ENCODE measurements around the gene ACOX3. TPM values are rescaled to one million over a fixed set of nuclear protein-coding genes. Genes with fewer than 3 reads are reported as not detected.
A peak's percentile ranks its signal among the peaks of the same experiment; 100 is the strongest.

The ACOX3 gene
- total RNA-seq, 4 donors from 2014 or later, result 19.0 to 32.9 (median 22.1) TPM

DNA sequence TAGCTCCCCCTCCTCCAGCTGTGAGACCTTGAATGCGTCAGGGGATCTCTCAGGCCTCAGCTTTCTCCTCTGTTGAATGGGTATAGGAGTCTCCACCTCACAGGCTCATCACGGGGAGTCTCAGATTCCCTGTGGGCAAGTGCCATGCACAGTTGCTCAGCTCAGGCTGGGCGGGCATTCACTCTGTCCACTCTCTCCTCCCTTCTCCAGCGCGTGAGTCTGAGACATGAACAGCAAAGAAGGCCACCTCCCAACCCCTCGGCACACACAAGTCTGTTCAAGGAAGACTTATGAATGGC, 111.0 kb downstream of the ACOX3 start:
- H3K27ac ChIP-seq, result peak overlapping the region; percentile 59 to 92 (median 78)
- intact Hi-C loops (cut with DNase I; ENCODE audit: low total_unique reads), result no loop called here

DNA sequence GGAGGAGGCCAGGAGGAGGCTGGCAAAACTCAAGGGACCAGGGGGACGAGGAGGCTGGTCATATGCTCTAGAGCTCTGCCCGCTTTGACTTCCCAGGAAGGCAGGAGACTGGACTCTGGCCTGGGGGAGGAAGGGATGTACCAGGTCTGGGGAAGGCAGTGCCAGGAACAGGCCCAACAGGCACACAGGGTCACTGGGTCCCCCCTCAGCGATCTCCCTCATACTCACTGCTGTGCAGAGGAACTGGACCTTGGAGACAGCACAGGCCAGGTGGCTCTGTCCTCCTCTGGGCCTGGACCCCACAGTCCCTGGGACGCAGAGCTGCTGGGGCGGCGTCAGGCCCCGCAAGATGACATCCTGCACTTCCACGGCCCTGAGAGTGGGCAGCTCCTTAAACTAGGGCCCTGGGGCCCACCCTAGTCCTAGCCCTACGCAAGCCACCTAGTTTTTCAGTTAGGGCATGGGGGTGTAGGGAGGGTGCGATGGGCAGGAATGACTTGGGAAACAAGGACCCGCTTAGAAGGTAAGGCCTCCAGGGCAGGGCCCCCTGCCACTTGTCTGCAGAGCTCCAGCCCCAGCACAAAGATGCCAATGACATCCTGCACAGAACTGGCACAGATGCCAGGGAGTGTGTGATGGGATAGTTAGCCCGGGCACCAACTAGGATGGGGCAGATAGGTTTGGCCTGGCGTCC, 111.5 kb downstream of the ACOX3 start:
- H3K27ac ChIP-seq, result peak overlapping the region; percentile 59 to 92 (median 78)
- peaks cover 23 to 25% of the 10 kb centered on the region in 2 donors for H3K4me1 ChIP-seq
- no peak overlapping the region for H3K4me3 ChIP-seq
- H3K9me3 ChIP-seq, result no peaks in the 10 kb centered on the region
- no peaks in the 10 kb centered on the region for H3K27me3 ChIP-seq
- ATAC-seq (no peak), DNase-seq (peak in 1 of 2 donors; percentile 8)
- intact Hi-C loops (cut with DNase I; ENCODE audit: low total_unique reads) (no loop called here), in situ Hi-C loops (cut with MboI; ENCODE audit: low sequenced_read_pairs in 4 of 4) (loop anchor here in 1 of 4 donors (10.0 kb wide), 1 partner anchor 66 kb away; no protein-coding TSS in a partner anchor)
- TF ChIP-seq, protein P1, sequence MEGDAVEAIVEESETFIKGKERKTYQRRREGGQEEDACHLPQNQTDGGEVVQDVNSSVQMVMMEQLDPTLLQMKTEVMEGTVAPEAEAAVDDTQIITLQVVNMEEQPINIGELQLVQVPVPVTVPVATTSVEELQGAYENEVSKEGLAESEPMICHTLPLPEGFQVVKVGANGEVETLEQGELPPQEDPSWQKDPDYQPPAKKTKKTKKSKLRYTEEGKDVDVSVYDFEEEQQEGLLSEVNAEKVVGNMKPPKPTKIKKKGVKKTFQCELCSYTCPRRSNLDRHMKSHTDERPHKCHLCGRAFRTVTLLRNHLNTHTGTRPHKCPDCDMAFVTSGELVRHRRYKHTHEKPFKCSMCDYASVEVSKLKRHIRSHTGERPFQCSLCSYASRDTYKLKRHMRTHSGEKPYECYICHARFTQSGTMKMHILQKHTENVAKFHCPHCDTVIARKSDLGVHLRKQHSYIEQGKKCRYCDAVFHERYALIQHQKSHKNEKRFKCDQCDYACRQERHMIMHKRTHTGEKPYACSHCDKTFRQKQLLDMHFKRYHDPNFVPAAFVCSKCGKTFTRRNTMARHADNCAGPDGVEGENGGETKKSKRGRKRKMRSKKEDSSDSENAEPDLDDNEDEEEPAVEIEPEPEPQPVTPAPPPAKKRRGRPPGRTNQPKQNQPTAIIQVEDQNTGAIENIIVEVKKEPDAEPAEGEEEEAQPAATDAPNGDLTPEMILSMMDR (IDR thresholded peaks at IDR 0.05 in 4 of 5, conservative IDR thresholded peaks at IDR 0.05 in 1 of 5), result no peak
- no peak for TF ChIP-seq POLR2A (IDR thresholded peaks at IDR 0.05)
- no peaks in the 10 kb centered on the region for H3K36me3 ChIP-seq

More for the DNA sequence above, 111.0 kb downstream of the ACOX3 start:
- Histone ChIP-seq H3K27me3 (no peaks in the 10 kb centered on the region), H3K36me3 (no peaks in the 10 kb centered on the region), H3K4me3 (no peak overlapping the region), H3K4me1 (peaks cover 23 to 25% of the 10 kb centered on the region in 2 donors), H3K9me3 (no peaks in the 10 kb centered on the region)
- no peak for TF ChIP-seq POLR2A (IDR thresholded peaks at IDR 0.05)
- peak; percentile 14 to 19 for ATAC-seq
- in situ Hi-C loops (cut with MboI; ENCODE audit: low sequenced_read_pairs in 4 of 4), result loop anchor here in 1 of 4 donors (10.0 kb wide), 1 partner anchor 65 kb away; no protein-coding TSS in a partner anchor
- no peak for DNase-seq

DNA sequence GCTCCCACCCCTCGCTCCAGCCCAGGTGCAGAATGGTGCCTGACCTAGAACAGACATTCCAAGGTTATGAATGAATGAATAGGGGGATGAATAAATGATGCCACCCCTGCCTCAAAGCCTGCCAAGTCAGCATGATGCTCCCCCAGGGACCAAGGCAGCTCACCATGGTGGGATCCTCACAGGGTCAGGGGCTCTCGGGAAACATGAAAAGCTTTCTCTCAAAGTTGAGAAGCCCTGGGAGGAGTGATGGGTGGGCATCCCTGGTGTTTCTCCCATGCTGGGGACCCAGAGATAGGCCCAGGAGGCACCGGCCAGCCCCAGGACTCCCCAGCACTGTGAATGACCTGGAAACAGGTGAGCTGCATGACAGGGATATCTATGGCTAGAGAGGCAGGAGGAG, 112.1 kb downstream of the ACOX3 start:
- Histone ChIP-seq H3K4me1 (peaks cover 23 to 25% of the 10 kb centered on the region in 2 donors), H3K27ac (peak overlapping the region in 1 of 4 donors; percentile 92), H3K9me3 (no peaks in the 10 kb centered on the region), H3K36me3 (no peaks in the 10 kb centered on the region), H3K4me3 (no peak overlapping the region), H3K27me3 (no peaks in the 10 kb centered on the region)
- no peak for ATAC-seq
- intact Hi-C loops (cut with DNase I; ENCODE audit: low total_unique reads) (no loop called here), in situ Hi-C loops (cut with MboI; ENCODE audit: low sequenced_read_pairs in 4 of 4) (loop anchor here in 1 of 4 donors (10.0 kb wide), 1 partner anchor 66 kb away; no protein-coding TSS in a partner anchor)
- peak in 1 of 2 donors; percentile 8 for DNase-seq
- no peak for TF ChIP-seq POLR2A (IDR thresholded peaks at IDR 0.05)
- TF ChIP-seq, protein P1 (IDR thresholded peaks at IDR 0.05 in 4 of 5, conservative IDR thresholded peaks at IDR 0.05 in 1 of 5), result no peak

DNA sequence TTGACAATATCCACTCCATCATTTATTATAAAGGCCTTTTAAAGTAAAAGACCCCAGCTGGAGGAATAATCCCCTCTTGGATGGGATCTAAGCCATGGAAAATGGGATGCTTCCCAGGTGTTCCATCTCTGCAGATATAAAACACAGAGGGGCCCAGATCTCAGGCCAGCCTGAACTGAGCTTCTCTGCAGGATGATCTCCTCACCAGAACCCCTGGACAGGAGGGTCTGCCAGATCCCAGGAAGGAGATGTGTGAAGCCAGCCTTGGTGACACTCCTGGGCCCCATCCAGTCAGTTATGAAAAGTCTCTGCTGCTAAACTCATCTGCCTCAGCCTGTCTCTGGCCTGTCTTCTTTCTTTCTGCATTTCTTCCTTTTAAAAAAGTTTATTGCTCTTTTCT, 114.3 kb downstream of the ACOX3 start:
- Histone ChIP-seq H3K27me3 (no peaks in the 10 kb centered on the region), H3K4me1 (peaks cover 15 to 18% of the 10 kb centered on the region in 2 donors), H3K4me3 (no peak overlapping the region), H3K36me3 (no peaks in the 10 kb centered on the region), H3K27ac (no peak overlapping the region), H3K9me3 (no peaks in the 10 kb centered on the region)
- ATAC-seq (no peak), DNase-seq (no peak)
- intact Hi-C loops (cut with DNase I; ENCODE audit: low total_unique reads), result no loop called here
- in situ Hi-C loops (cut with MboI; ENCODE audit: low sequenced_read_pairs in 4 of 4), result loop anchor here in 1 of 4 donors (10.0 kb wide), 1 partner anchor 69 kb away; no protein-coding TSS in a partner anchor
- TF ChIP-seq, protein P1 (IDR thresholded peaks at IDR 0.05 in 4 of 5, conservative IDR thresholded peaks at IDR 0.05 in 1 of 5), result no peak
- no peak for TF ChIP-seq POLR2A (IDR thresholded peaks at IDR 0.05)

DNA sequence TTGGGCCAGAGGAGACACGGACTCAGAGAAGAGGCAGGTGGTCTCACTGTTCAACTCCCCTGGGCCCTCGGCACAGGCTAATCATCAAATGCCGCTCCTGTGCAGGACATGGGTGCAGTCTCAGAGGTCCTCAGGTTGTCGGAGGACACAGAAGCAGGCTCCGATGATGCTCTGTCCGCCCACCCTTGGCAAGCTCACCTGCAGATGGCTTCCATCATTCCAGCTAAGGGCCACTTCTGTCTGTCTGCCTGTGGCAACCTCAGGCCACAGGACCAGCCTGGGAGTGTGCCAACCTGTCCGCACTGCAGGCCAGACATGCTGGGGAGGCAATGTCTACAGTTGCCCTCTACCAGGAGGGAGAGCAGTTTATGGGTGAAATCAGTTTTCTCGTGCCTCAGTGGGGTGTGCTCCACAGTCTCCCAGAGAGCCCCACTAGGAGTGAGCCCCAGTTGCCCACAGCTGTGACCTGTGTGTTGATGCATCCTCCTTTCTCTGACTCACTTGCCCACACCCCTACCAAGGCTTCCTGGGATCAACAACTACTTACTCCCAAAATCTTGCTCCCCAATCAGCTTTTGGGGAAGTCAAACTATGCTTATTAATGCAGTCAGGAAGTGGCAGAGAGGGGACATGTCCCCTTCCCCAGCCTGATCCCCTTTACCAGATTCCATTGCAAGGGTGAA, 115.1 kb downstream of the ACOX3 start:
- Histone ChIP-seq H3K4me3 (no peak overlapping the region), H3K27me3 (no peaks in the 10 kb centered on the region), H3K27ac (no peak overlapping the region), H3K4me1 (peaks cover 12 to 14% of the 10 kb centered on the region in 2 donors), H3K9me3 (no peaks in the 10 kb centered on the region), H3K36me3 (no peaks in the 10 kb centered on the region)
- ATAC-seq, result no peak
- in situ Hi-C loops (cut with MboI; ENCODE audit: low sequenced_read_pairs in 4 of 4) (loop anchor here in 1 of 4 donors (10.0 kb wide), 1 partner anchor 69 kb away; no protein-coding TSS in a partner anchor), intact Hi-C loops (cut with DNase I; ENCODE audit: low total_unique reads) (no loop called here)
- no peak for DNase-seq
- no peak for TF ChIP-seq POLR2A (IDR thresholded peaks at IDR 0.05)
- TF ChIP-seq, protein P1 (IDR thresholded peaks at IDR 0.05 in 4 of 5, conservative IDR thresholded peaks at IDR 0.05 in 1 of 5), result no peak
